Neutrophil (primary cell): ENCODE results near the gene YIF1A.

Experiments used
- H3K27ac ChIP-seq: fragments of 200-600 bp; sonication (generic); 2 replicates; pipeline ENCODE4 v1.5.1; 2016; ENCODE audit warnings: mild to moderate bottlenecking, moderate library complexity
- H3K27me3 ChIP-seq: fragments of 200-600 bp; sonication (generic); 2 replicates; pipeline ENCODE4 v1.6.0; 2016; ENCODE audit warnings: mild to moderate bottlenecking
- H3K36me3 ChIP-seq: fragments of 200-600 bp; sonication (generic); 2 replicates; pipeline ENCODE4 v1.5.1; 2017
- H3K4me1 ChIP-seq, 2 experiments: fragments of 200-600 bp in 1 of 2; sonication (generic) in 1 of 2; 1 replicate in 1 of 2; 2 replicates in 1 of 2; pipeline versions ENCODE4 v1.5.1 to v1.6.1; 2013 to 2016; ENCODE audit warnings: low read depth in 1 of 2, low read length in 1 of 2, mild to moderate bottlenecking in 1 of 2, moderate library complexity in 1 of 2; ENCODE audit not compliant: control insufficient read depth in 1 of 2, insufficient read depth in 1 of 2
- H3K4me3 ChIP-seq, 2 experiments: fragments of 200-600 bp in 1 of 2; sonication (generic) in 1 of 2; 1 replicate in 1 of 2; 2 replicates in 1 of 2; pipeline ENCODE4 v1.5.1; 2013 to 2016; ENCODE audit warnings: low read depth in 1 of 2, low read length in 1 of 2, mild to moderate bottlenecking in 1 of 2, moderate library complexity in 1 of 2
- H3K9me3 ChIP-seq: fragments of 200-600 bp; sonication (generic); 2 replicates; pipeline ENCODE4 v1.5.1; 2016
- CTCF ChIP-seq: fragments of 200-600 bp; sonication (generic); IDR thresholded peaks from 2 replicates; pipeline ENCODE4 v1.5.1; 2016; ENCODE audit warnings: antibody characterized with exemption

YIF1A gene

GRCh38 chr11:66235141-66235540 lies 53.8 kb downstream of the YIF1A start:
- Histone ChIP-seq H3K27me3 (no peaks in the 10 kb centered on the region), H3K36me3 (peaks cover 100% of the 10 kb centered on the region), H3K4me3 (no peak overlapping the region), H3K27ac (no peak overlapping the region), H3K9me3 (peaks cover 8% of the 10 kb centered on the region), H3K4me1 (no peaks in the 10 kb centered on the region)
- no peak for TF ChIP-seq CTCF
